Stimulated activated CD4-positive, alpha-beta T cell treated with anti-CD3 and anti-CD28 coated beads, Interleukin-1b, Interleukin-23, amount 100 ng/mL, for 48 hours (primary cell): Measurements from ENCODE around the gene NUDT14.

Experiments used
- DNase-seq: peaks from one replicate; pipeline ENCODE4 v3.0.0-alpha.2; 2020

NUDT14 gene

GRCh38 chr14:105144666-105145380, 36.3 kb downstream of the NUDT14 start:
- peak; percentile 1 for DNase-seq

GRCh38 chr14:105144026-105144665, 37.0 kb downstream of the NUDT14 start:
- DNase-seq: peak; percentile 0

- peak; percentile 1 for DNase-seq
Measured at GRCh38 chr14:105143451-105144025, 37.6 kb downstream of the NUDT14 start.

GRCh38 chr14:105142651-105143450, 38.3 kb downstream of the NUDT14 start:
- DNase-seq: peak; percentile 0

- DNase-seq: no peak
Measured at GRCh38 chr14:105141486-105142281, 39.4 kb downstream of the NUDT14 start.

- DNase-seq: no peak
Measured at GRCh38 chr14:105141026-105141425, 40.1 kb downstream of the NUDT14 start.

- no peak for DNase-seq
Measured at GRCh38 chr14:105140581-105140980, 40.5 kb downstream of the NUDT14 start.

- no peak for DNase-seq
Measured at GRCh38 chr14:105139831-105140239, 41.3 kb downstream of the NUDT14 start.

GRCh38 chr14:105139212-105139825, 41.8 kb downstream of the NUDT14 start:
- no peak for DNase-seq

- DNase-seq: no peak
Measured at GRCh38 chr14:105138551-105139111, 42.5 kb downstream of the NUDT14 start.

GRCh38 chr14:105138021-105138541, 43.0 kb downstream of the NUDT14 start:
- no peak for DNase-seq

GRCh38 chr14:105137481-105138020, 43.6 kb downstream of the NUDT14 start:
- no peak for DNase-seq

GRCh38 chr14:105136401-105137322, 44.5 kb downstream of the NUDT14 start:
- no peak for DNase-seq

- no peak for DNase-seq
Measured at GRCh38 chr14:105135700-105136395, 45.3 kb downstream of the NUDT14 start.

- DNase-seq: no peak
Measured at GRCh38 chr14:105132921-105133654, 48.0 kb downstream of the NUDT14 start.

GRCh38 chr14:105131241-105131640, 49.9 kb downstream of the NUDT14 start:
- no peak for DNase-seq

GRCh38 chr14:105128059-105128458, 53.1 kb downstream of the NUDT14 start:
- no peak for DNase-seq

- DNase-seq: no peak
Measured at GRCh38 chr14:105126981-105127329, 54.2 kb downstream of the NUDT14 start.
